ENCODE measurements around the gene DLG3.
"Not testable (repeated sequence)": the region's sequence is repeated elsewhere in the genome, so short reads cannot be mapped to it uniquely, and the experiment has no call there.

Gene DLG3

GRCh38 chrX:70476934-70477733 lies 32.5 kb downstream of the DLG3 start:
- DNase-seq (ENCODE audit: low read depth) = peak; percentile 36

DNA sequence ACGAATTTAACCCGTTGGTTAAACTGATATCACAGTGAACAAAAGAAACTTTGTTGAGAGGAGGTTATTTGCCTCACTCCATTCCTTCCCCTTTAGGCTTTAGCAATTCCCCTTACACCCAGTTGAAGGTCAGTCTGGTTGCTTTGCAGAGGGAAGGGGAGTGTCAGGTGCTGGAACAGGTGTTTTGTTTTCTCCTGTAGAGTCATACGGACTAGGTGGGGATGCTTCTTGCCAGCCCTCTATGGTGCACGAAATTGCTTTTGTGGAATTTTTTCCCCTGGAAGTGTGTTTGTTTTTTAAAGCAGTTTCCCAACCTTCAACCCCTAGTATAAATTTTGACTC lies 33.1 kb downstream of the DLG3 start:
- DNase-seq (ENCODE audit: low read depth) = no peak

- no peak for DNase-seq (ENCODE audit: low read depth)
Measured at GRCh38 chrX:70478526-70479245, 34.1 kb downstream of the DLG3 start.

DNA sequence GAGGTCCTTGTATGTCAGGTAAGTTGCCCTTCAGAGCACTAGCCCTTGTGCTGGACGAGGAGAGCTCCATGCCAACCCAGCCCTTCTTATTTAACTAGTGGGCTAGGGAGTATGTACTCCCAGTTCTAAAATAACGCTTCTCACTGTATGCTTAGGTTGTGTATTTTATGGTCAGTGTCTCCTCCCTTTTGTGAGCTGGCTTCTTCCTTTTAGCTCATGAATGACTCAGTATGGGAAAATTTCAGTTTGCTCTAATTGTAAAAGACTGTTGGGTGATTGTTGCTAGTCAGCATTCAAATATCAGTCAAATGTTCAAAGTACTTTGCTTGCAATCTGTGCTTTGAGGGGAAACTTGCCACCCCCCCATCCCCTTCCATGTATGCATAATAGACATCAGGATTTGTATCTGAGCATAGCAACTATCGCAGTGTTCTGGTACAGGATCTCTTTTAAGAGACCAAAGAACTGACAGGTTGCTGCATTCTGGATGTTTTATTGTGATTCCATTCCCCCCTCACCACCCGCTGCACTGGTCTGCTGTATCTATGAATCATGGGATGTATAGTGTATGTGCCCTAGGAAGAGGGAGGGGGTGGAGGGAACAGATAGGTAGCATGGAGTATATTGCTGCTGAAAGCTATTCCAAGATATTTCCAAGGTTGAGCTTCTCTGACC lies 34.7 kb downstream of the DLG3 start:
- peak; percentile 64 for DNase-seq (ENCODE audit: low read depth)

DNA sequence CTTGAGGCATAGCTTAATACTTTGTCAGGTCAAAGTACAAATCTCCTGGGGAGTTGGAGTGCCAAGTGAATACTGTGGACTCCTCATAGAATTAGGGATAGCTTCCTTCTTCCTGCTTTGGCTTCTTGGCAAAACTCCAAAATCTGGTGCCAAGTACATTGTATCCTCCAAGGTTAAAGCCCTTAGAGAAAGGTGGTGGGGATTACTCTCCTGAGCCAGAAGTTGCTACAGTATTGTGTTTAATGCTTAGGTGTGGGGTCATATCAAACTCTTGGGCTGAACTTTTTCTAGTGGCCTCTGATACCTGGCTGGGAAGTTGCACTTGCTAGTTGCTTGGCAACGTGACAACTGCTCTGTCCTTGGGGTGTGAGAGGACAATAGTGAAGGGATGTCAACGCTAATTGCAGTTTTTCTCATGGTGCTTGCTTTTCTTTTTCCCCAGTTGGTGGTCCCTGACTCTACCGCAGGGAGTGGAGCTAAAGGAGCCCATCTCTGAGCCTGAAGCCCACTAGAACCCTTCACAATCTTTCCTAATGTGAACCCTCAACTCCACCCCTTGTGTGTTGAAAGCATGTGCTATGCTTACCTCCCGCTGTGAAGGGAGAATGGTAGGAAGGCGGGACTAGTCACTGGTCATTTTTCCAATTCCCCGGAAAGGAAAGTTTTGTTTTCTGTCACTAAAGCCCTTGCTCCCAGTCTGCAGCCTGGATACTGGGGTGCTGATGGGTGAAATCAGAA lies 35.5 kb downstream of the DLG3 start:
- DNase-seq (ENCODE audit: low read depth) = no peak

DNA sequence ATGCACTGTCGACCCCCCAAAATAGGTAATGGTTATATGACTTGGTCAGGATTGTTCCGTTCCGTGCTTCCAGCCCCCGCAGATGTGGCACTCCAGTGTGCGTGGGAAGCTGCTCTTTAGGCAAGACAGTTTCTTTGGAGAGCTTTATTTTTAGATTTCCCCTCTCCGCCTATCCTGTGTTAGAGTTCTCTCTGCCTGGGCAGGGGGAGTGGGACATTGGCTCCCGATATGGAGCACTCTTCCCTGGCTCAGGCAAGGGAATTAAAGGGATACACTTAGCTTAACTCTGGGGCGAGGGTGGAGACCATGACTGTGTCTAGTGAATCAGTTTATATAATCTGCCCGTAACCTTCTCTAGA lies 36.0 kb downstream of the DLG3 start:
- no peak for DNase-seq (ENCODE audit: low read depth)

DNA sequence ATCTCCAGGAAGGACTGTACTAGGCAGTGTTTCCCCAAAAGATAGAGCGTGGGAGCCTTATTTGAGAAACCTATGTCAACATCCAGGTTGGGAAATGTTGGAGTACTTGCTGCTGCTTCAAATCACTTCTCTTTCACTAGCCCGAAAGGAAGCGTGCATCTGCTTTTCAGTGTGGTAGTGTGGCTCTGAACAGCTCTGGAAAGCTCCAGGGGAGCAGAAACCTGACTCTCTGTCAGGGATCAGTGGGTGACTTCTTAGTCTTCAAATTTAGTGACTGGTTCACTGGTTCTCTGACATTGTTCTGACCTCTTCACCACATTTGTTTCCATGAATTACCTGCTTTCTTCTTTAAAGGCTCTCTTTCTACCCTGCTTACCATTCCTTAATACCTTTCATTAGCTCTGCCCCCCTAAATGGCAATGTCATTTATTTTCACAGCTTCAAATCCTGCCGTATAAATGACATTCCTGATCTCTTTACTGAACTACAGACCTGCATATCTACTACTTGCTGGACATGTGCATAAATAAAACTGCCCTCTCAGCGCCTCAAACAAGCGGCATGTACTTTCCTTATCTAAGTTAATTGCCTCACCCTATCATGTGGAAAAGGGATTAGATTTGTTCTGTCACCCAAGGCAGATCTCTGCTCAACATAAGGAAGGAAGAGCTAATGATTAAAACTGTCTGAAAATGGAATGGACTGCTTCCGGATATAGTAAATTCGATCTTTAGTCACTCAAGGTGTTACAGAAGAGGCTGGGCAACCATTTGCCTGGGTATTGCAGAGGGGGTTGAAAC lies 37.0 kb downstream of the DLG3 start:
- no peak for DNase-seq (ENCODE audit: low read depth)

DNA sequence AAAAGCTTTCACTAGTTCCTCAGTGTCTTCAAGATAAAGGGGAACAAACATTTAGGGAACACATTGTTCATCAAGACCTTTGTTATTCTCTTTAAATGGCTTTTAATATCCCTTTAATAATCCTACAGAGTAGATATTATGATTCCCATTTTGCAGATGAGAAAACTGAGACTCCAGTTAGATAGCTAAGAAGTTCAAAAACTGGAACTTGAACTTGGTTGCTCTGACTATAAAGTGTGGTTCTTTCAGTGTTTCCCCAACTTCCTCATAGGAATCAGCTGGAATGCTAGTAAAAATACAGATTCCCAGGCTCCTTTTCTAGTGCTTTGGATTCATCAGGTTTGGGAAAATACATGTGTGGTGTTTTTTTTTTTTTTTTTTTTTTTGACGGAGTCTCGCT lies 37.7 kb downstream of the DLG3 start:
- DNase-seq (ENCODE audit: low read depth) = no peak

DNA sequence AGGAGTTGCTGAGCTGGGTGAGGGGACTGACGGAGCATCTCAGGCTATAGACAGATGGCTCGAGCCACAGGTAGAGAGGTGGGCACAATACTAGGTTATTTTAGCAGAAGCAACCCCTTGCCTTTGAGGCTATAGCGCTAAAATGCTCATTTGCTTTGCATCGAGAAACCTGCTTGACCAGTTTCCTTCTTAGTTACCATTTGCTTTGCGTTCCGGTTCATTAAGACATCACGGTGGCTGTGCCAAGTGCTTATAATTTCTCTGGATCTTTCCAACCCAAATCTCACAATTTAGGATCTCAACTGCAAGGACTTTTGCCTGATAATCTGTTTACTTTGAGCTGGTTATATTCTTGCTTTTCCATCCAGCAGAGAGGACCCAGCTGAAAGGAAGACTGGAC lies 40.8 kb downstream of the DLG3 start:
- DNase-seq (ENCODE audit: low read depth) = no peak

DNA sequence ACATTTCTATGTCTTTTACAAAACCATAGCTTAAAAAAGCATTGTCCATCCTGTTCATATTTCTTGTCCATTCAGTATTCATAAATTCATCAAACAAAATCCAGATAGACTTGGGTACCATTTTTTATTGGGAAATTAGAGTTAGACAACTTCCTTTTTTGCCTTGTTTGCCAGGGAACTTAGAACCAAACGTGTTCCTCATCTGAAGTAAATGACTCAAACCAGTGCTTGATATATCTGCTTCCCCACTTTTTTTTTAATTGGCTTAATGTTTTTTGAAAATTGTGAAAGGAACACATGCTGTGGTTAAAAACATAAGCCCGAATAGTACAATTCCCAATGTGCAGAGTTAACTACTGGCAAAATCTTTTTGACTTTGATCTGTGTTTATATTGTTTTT lies 44.2 kb downstream of the DLG3 start:
- DNase-seq (ENCODE audit: low read depth) = no peak

- no peak for DNase-seq (ENCODE audit: low read depth)
Measured at GRCh38 chrX:70494441-70494840, 49.8 kb downstream of the DLG3 start.

DNA sequence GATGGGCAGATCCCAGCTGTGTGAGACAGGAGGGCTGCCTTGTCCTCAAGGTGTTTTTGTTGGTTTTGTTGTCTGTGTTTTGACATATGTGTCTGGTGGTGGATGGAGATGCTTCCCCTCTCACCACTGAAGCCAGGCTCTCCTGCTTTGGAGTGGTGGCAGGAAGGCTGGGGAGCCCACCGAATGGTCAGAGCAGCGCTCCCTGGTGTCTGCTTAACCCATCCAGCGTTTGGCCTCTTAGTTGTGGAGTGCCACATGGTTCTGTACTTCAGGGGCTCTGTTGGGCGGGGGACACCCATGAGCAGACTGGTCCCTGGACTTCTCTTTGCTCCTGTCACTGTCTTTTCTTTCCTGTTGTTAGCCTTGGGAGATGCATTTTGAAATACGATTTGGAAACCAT lies 51.9 kb downstream of the DLG3 start:
- DNase-seq (ENCODE audit: low read depth) = no peak

- no peak for DNase-seq (ENCODE audit: low read depth)
Measured at GRCh38 chrX:70497026-70497425, 52.4 kb downstream of the DLG3 start.

DNA sequence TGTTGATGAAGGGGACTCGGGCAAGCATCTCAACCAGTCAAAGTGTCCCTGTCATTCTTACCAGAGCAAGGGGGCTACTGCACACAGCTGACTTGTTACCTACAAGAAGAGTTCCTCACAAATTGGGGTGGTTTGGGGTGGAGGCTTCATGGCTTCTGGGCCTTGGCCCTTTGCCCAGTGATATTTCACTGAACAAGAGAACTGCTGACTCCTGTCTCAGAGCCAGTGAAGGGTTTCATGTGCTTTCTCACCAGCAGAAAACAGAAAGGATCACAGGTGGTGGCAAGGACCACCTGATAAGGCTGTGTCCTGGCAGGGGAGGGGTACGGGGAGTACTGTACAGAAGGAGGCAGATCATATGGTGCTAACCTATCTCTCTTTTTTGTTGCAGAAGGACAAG lies 53.5 kb downstream of the DLG3 start:
- DNase-seq (ENCODE audit: low read depth) = no peak

DNA sequence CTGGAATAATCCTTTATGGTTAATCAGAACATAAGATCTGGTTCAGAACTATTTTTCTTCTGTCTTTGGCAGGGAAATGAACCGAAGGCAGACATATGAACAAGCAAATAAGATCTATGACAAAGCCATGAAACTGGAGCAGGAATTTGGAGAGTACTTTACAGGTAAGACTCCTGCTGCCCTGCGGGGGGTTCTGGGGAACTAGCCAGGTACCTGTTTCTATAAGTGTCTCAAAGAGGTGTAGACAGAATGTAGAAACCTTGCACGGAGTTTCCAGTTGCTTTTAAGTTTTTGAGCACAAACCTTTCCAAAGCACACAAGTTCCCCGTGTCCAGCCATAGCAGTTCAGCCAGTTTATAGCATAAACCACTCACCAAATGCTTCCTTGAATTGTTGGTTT lies 56.2 kb downstream of the DLG3 start:
- DNase-seq (ENCODE audit: low read depth) = no peak

DNA sequence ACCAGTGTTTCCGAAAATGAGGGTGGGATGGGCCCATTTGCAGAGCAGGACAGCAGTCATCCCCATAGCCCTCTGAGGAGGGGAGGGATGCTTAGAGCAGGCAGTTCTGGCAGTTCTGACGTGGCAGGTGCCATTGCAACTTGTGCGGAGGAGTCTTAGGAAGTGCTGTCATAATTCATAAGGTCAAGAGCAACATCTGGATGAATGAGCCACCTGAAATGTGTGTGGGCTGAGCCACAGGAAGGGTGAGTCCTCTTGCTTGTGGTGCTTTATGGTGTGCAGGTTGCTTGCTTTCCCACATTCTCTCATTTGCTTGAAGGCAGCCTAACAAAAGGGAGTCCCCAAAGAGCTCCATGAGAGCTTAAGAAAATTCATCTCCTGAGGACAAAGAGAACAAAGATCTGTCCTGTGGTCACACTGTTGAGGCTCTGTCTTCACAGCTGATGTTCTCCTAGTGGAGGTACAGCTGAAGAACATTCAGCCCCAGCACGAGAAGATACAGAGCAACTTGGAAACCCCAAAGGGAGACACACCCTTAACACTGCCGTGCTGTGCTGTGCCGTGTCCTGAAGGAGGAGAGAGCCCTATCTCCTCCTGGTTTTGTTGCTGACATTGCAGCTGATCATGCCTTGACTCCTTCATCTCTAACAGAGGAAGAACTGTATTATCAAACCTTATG lies 60.3 kb downstream of the DLG3 start:
- no peak for DNase-seq (ENCODE audit: low read depth)

GRCh38 chrX:70505451-70505841 lies 60.8 kb downstream of the DLG3 start:
- no peak for DNase-seq (ENCODE audit: low read depth)

DNA sequence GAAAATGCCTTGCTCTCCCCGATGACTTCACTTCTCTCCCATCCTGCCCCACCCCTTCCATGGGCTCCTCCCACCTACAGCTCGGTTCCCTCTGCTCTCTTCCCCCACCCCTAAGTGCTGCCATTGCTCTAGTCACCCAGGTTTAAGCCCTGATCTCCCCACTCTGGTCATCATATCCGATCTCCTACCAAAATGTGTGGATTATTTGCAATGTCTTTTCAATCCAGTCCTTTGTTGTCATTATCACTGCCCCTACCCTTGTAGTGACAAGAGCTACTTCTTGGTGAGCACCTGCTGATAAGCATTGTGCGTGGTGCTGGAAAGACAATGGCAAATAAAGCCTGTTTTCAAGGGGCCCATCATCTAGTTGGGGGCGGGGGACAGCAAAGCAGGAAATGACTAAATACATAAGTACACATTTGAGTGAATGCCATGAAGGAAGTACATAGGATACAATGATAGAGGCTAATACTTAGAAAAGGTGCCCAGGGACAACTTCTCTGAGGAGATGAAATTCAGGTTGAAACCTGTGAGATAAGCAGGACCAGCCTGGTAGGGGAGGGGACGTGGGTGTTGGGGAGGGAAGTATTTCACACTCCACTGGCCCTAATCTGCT lies 63.8 kb downstream of the DLG3 start:
- no peak for DNase-seq (ENCODE audit: low read depth)

- DNase-seq (ENCODE audit: low read depth) = no peak
Measured at GRCh38 chrX:70509078-70509477, 64.4 kb downstream of the DLG3 start.

GRCh38 chrX:70515270-70515669 lies 70.6 kb downstream of the DLG3 start:
- not testable (repeated sequence) for DNase-seq (ENCODE audit: low read depth)

DNA sequence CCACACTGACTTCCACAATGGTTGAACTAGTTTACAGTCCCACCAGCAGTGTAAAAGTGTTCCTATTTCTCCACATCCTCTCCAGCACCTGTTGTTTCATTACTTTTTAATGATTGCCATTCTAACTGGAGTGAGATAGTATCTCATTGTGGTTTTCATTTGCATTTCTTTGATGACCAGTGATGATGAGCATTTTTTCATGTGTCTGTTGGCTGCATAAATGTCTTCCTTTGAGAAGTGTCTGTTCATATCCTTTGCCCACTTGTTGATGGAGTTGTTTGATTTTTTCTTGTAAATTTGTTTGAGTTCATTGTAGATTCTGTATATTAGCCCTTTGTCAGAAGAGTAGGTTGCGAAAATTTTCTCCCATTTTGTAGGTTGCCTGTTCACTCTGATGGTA lies 71.1 kb downstream of the DLG3 start:
- DNase-seq (ENCODE audit: low read depth) = not testable (repeated sequence)
